Activated B cell treated with CpG ODN at 0.5 μM for 24 hours (primary cell): ENCODE measurements around the gene ZNF343. TPM values are rescaled to one million over a fixed set of nuclear protein-coding genes. Genes with fewer than 3 reads are reported as not detected.

Experiments
- ATAC-seq: fragments of 200-7000 bp; cut with Tn5 transposase; one replicate; pipeline ENCODE4 v1.10.0; 2021; ENCODE audit warnings: low read depth, mild to moderate bottlenecking, moderate library complexity
- CTCF ChIA-PET: fragments of 350-600 bp; sonication (Branson Sonifier 250); formaldehyde crosslinking; loops from one replicate; lab custom pipeline; 2021; ENCODE audit warnings: antibody characterized with exemption; lab: Charles Lee
- POLR2A ChIA-PET: fragments of 350-600 bp; sonication (Branson Sonifier 250); formaldehyde crosslinking; loops from one replicate; lab custom pipeline; 2021; ENCODE audit warnings: antibody characterized with exemption; lab: Charles Lee
- DNase-seq: peaks from one replicate; pipeline ENCODE4 v3.0.0; 2022
- H3K27ac Mint-ChIP-seq: one replicate; pipeline ENCODE4 v1.8.0; 2020; ENCODE audit warnings: mixed read lengths
- H3K27me3 Mint-ChIP-seq: one replicate; pipeline ENCODE4 v1.8.0; 2021; ENCODE audit warnings: mixed read lengths
- H3K36me3 Mint-ChIP-seq: one replicate; pipeline ENCODE4 v1.8.0; 2021; ENCODE audit warnings: low read depth, mixed read lengths
- H3K4me1 Mint-ChIP-seq: one replicate; pipeline ENCODE4 v1.8.0; 2021; ENCODE audit warnings: mixed read lengths
- H3K4me3 Mint-ChIP-seq: one replicate; pipeline ENCODE4 v1.8.0; 2020; ENCODE audit warnings: mild to moderate bottlenecking, mixed read lengths
- H3K9me3 Mint-ChIP-seq: one replicate; pipeline ENCODE4 v1.8.0; 2020; ENCODE audit warnings: mixed read lengths
- intact Hi-C: fragments of 100-400 bp; cut with micrococcal nuclease; formaldehyde crosslinking; loops from one replicate; pipeline ENCODE4 v1.15.1; 2024
- total RNA-seq: library from RNA; stranded (reverse); gene quantifications from 2 replicates; pipeline ENCODE4 v1.2.3, GENCODE V29; 2022
- TF ChIP-seq, protein P1 (sequence below): fragments of 200-600 bp; IDR thresholded peaks from one replicate; pipeline ENCODE4 v1.8.0; 2022; ENCODE audit warnings: antibody characterized with exemption, mild to moderate bottlenecking

Gene ZNF343
- total RNA-seq, 1 donor from 2014 or later = 16.6 TPM

DNA sequence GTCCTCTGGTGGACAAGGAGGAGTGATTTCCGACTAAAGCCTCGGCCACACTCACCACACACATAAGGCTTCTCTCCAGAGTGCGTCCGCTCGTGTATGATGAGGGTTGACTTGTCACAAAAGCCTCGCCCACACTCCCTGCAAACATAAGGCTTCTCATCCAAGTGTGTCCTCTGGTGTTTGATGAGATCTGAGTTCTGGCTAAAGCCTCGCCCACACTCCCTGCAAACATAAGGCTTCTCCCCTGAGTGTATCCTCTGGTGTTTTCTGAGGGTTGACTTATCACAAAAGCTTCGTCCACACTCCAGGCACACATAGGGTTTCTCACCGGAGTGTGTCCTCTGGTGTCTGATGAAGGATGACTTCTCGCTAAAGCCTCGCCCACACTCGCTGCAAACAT lies 25.2 kb downstream of the ZNF343 start:
- ChIA-PET POLR2A (no interaction called here), CTCF (no interaction called here)
- Mint-ChIP-seq H3K4me1 (no peaks in the 10 kb centered on the region), H3K27ac (no peak overlapping the region), H3K4me3 (no peak overlapping the region), H3K9me3 (peaks cover 7% of the 10 kb centered on the region), H3K27me3 (no peaks in the 10 kb centered on the region), H3K36me3 (peaks cover 75% of the 10 kb centered on the region)
- DNase-seq = no peak
- TF ChIP-seq, protein P1, sequence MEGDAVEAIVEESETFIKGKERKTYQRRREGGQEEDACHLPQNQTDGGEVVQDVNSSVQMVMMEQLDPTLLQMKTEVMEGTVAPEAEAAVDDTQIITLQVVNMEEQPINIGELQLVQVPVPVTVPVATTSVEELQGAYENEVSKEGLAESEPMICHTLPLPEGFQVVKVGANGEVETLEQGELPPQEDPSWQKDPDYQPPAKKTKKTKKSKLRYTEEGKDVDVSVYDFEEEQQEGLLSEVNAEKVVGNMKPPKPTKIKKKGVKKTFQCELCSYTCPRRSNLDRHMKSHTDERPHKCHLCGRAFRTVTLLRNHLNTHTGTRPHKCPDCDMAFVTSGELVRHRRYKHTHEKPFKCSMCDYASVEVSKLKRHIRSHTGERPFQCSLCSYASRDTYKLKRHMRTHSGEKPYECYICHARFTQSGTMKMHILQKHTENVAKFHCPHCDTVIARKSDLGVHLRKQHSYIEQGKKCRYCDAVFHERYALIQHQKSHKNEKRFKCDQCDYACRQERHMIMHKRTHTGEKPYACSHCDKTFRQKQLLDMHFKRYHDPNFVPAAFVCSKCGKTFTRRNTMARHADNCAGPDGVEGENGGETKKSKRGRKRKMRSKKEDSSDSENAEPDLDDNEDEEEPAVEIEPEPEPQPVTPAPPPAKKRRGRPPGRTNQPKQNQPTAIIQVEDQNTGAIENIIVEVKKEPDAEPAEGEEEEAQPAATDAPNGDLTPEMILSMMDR = no peak
- intact Hi-C loops = no loop called here
- ATAC-seq = no peak

DNA sequence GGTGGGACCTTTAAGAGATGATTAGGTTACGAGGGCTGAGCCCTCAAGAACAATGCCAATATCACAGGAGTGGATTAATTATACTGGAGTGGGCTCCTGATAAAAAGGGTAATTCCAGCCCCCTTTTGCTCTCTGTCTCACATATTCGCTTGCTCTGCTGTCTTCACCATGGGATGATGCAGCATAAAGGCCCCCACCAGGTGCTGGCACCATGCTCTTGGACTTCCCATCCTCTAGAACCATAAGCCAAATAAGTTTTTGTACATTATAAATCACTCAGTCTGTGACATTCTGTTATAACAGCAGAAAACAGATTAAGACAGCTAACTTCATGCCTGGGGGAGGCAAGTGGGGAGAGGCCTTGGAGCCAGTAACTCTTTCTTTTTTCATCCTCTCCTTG lies 28.3 kb downstream of the ZNF343 start:
- H3K4me1 Mint-ChIP-seq = no peaks in the 10 kb centered on the region
- POLR2A ChIA-PET = no interaction called here
- no peaks in the 10 kb centered on the region for H3K27me3 Mint-ChIP-seq
- H3K4me3 Mint-ChIP-seq = no peak overlapping the region
- peaks cover 56% of the 10 kb centered on the region for H3K36me3 Mint-ChIP-seq
- intact Hi-C loops = no loop called here
- H3K27ac Mint-ChIP-seq = no peak overlapping the region
- TF ChIP-seq, protein P1 = no peak
- DNase-seq (no peak), ATAC-seq (no peak)
- peaks cover 10% of the 10 kb centered on the region for H3K9me3 Mint-ChIP-seq
- CTCF ChIA-PET = interaction anchor here (0.6 kb wide), 1 partner anchor 308 kb away, joined by 3 read pairs; no protein-coding TSS in a partner anchor

DNA sequence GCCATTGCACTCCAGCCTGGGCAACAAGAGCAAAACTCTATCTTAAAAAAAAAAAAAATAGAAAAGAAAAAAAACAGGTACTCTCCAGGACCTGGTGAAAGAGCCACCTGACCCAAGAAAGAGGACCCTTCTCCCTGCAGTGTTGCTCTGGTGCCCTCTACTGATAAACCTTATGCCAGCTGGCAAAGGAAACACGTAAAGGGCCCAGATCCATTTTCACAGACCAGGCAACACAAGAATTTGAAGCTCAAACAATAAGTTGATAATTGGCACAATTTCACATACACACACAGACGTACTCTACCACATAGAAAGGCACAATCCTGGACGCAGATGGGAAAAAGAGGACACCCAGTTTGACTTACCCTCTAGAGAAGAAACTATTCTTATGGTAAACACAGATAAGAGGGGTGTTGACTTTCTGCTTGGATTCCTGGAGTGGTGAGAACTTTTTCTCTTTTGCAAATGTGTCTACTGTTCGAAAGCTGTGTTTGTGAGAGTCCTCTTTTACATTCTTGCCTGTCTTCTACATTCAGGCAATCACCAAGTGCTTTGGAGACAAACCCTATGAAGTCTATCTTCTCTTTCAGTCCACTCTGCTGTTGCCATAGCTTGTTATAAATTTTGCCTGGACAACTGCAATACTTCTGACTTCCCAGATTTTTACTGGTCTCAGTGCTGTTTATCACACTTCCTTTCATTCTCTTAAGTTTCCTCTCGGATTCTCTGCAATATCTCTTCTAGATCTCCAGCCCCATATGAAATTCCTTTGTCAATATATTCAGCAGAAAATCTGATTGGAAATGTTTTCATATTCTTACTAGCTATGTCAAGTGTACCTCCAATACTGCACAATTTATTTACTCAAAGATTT lies 31.7 kb downstream of the ZNF343 start:
- ATAC-seq (no peak), DNase-seq (no peak)
- CTCF ChIA-PET = interaction anchor here (1.7 kb wide), 1 partner anchor 44 kb away, joined by 4 read pairs; no protein-coding TSS in a partner anchor
- intact Hi-C loops = loop anchor here (10.0 kb wide), 2 partner anchors 368 to 1152 kb away; partner anchors contain the start of genes PCED1A, SDCBP2 and VPS16
- peaks cover 10% of the 10 kb centered on the region for H3K9me3 Mint-ChIP-seq
- POLR2A ChIA-PET = no interaction called here
- H3K4me1 Mint-ChIP-seq = peaks cover 6% of the 10 kb centered on the region
- H3K27ac Mint-ChIP-seq = no peak overlapping the region
- peaks cover 25% of the 10 kb centered on the region for H3K36me3 Mint-ChIP-seq
- no peak overlapping the region for H3K4me3 Mint-ChIP-seq
- no peaks in the 10 kb centered on the region for H3K27me3 Mint-ChIP-seq
- TF ChIP-seq, protein P1 = no peak

DNA sequence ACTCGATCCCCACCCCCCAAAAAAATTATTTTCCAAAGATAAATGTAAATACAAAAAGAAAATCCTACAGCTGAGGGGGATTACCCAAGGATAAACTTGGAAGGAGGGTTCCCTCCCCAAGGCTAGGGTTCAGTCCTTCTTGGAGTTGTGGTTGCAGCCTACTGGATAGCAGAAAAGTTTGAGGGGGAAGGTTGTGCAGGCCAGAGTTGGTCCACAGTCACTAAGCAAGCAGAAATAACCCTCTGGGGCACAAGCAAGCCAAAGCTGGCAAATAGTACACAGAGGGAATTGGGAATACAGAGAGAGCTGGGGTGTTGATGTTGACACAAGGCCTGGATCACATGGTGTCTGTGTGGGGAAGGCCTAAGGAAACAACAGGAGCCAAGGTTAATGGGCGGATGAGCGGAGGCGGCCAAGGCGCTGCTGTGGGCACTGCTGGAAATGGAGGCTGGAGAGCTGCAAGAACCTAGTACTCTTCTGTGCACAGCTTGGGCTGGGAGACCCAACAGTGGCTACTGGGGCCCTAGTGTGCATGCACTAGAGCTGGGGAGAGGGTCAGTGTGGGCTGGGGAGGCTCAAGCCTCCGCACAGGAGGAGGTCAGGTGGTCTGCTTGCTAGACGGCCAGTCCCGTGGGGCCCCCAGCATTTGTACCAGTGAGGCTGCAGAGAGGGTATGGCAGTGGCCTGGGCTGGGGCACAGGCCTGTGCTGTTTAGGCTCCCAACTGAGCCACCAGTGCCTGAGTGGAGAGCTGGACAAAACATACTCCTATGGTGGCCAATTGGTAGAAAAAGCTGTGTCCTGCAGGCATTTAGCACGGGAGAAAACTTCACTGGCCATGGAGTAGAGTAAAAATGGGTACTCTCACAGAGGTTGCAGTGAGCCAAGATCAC lies 32.6 kb downstream of the ZNF343 start:
- ATAC-seq = no peak
- CTCF ChIA-PET = interaction anchor here (1.7 kb wide), 1 partner anchor 45 kb away, joined by 4 read pairs; no protein-coding TSS in a partner anchor
- POLR2A ChIA-PET = no interaction called here

More for the DNA sequence above, 32.6 kb downstream of the ZNF343 start:
- DNase-seq = no peak
- H3K4me1 Mint-ChIP-seq = peaks cover 8% of the 10 kb centered on the region
- no peak overlapping the region for H3K27ac Mint-ChIP-seq
- H3K36me3 Mint-ChIP-seq = peaks cover 16% of the 10 kb centered on the region
- intact Hi-C loops = loop anchor here (10.0 kb wide), 2 partner anchors 369 to 1151 kb away; partner anchors contain the start of genes PCED1A, SDCBP2 and VPS16
- no peaks in the 10 kb centered on the region for H3K27me3 Mint-ChIP-seq
- H3K9me3 Mint-ChIP-seq = peaks cover 9% of the 10 kb centered on the region
- no peak overlapping the region for H3K4me3 Mint-ChIP-seq
- TF ChIP-seq, protein P1 = no peak
